ENCODE results near the gene MIEF1.
A peak's percentile ranks its signal among the peaks of the same experiment; 100 is the strongest.

The MIEF1 gene

GRCh38 chr22:39502109-39502788 lies at the start of gene MIEF1:
TSS of gene MIEF1 (plus strand) at chr22:39502290. CDS start at chr22:39511295, 9,005 bp downstream.
- DNase-seq: peak; percentile 82

GRCh38 chr22:39452740-39453040 lies 49.4 kb upstream of the MIEF1 start:
- no peak for DNase-seq

GRCh38 chr22:39453765-39454378 lies 48.2 kb upstream of the MIEF1 start:
- DNase-seq: no peak

GRCh38 chr22:39454385-39454871 lies 47.7 kb upstream of the MIEF1 start:
- no peak for DNase-seq

- no peak for DNase-seq
These were observed 45.4 kb upstream of the MIEF1 start, which contains the start of gene MGAT3 for GRCh38 chr22:39456522-39457197. TSS of gene MGAT3 (plus strand) at chr22:39457012. CDS start at chr22:39487348, 30,336 bp downstream.

- no peak for DNase-seq
These were observed 44.9 kb upstream of the MIEF1 start for GRCh38 chr22:39457198-39457555.

GRCh38 chr22:39457556-39458443 lies 44.3 kb upstream of the MIEF1 start:
- no peak for DNase-seq

GRCh38 chr22:39458444-39459083 lies 43.5 kb upstream of the MIEF1 start:
- DNase-seq: no peak

- no peak for DNase-seq
These were observed 42.4 kb upstream of the MIEF1 start for GRCh38 chr22:39459681-39460080.

- no peak for DNase-seq
These were observed 39.5 kb upstream of the MIEF1 start for GRCh38 chr22:39462443-39463221.

- DNase-seq: no peak
These were observed 38.8 kb upstream of the MIEF1 start for GRCh38 chr22:39463277-39463676.

- DNase-seq: peak; percentile 48
These were observed 38.1 kb upstream of the MIEF1 start for GRCh38 chr22:39463931-39464390.

GRCh38 chr22:39466228-39467006 lies 35.7 kb upstream of the MIEF1 start:
- no peak for DNase-seq

- no peak for DNase-seq
These were observed 34.6 kb upstream of the MIEF1 start for GRCh38 chr22:39467390-39467895.

GRCh38 chr22:39468487-39469325 lies 33.4 kb upstream of the MIEF1 start:
- DNase-seq: no peak

GRCh38 chr22:39469326-39469680 lies 32.8 kb upstream of the MIEF1 start:
- no peak for DNase-seq

- DNase-seq: no peak
These were observed 32.2 kb upstream of the MIEF1 start for GRCh38 chr22:39469681-39470450.

GRCh38 chr22:39470451-39471291 lies 31.4 kb upstream of the MIEF1 start:
- no peak for DNase-seq

Data from NCI-H226 (cell line).